ENCODE results near the gene EEF1AKMT4.

The EEF1AKMT4 gene

GRCh38 chr3:184241447-184242296 is 7.8 kb upstream of the EEF1AKMT4 start:
- Histone ChIP-seq H3K9me2 (replicated peaks; ENCODE audit: insufficient read depth, low read length) (no peaks in the 10 kb centered on the region), H3F3A (ENCODE audit: insufficient read depth, low read length) (no peaks in the 10 kb centered on the region), H3K27me3 (replicated peaks; ENCODE audit: insufficient read depth, low read length) (0 out of 2 replicates have a peak, but pooled peaks cover 4% of the 10 kb centered on the region), H3K9me3 (replicated peaks; ENCODE audit: insufficient read depth, low read length) (no peaks in the 10 kb centered on the region), H2AFZ (ENCODE audit: low read length) (no peak overlapping the region), H3K4me3 (ENCODE audit: low read length) (no peak overlapping the region), H3K9ac (ENCODE audit: low read length) (no peak overlapping the region), H3K79me2 (ENCODE audit: low read length) (0 out of 2 replicates have a peak, but pooled peaks cover 7% of the 10 kb centered on the region), H3K4me2 (ENCODE audit: low read depth, low read length) (no peak overlapping the region), H3K4me1 (ENCODE audit: low read length) (no peaks in the 10 kb centered on the region), H3K36me3 (replicated peaks; ENCODE audit: insufficient read depth, low read length) (0 out of 2 replicates have a peak, but pooled peaks cover 14% of the 10 kb centered on the region), H4K20me1 (ENCODE audit: insufficient read depth, low read length) (no peaks in the 10 kb centered on the region), H3K27ac (ENCODE audit: low read length) (no peak overlapping the region)
- no peak for DNase-seq
- TF ChIP-seq EZH2phosphoT487 (IDR thresholded peaks at IDR 0.05; ENCODE audit: low read length) (no peak), CTCF (IDR thresholded peaks at IDR 0.05; ENCODE audit: low read length) (no peak), EZH2 (optimal IDR thresholded peaks at IDR 0.05; ENCODE audit: low read depth, low read length) (no peak)

- Histone ChIP-seq H4K20me1 (ENCODE audit: insufficient read depth, low read length) (no peaks in the 10 kb centered on the region), H3K36me3 (replicated peaks; ENCODE audit: insufficient read depth, low read length) (0 out of 2 replicates have a peak, but pooled peaks cover 14% of the 10 kb centered on the region), H3K4me1 (ENCODE audit: low read length) (no peaks in the 10 kb centered on the region), H3K4me2 (ENCODE audit: low read depth, low read length) (no peak overlapping the region), H3K4me3 (ENCODE audit: low read length) (no peak overlapping the region), H2AFZ (ENCODE audit: low read length) (no peak overlapping the region), H3F3A (ENCODE audit: insufficient read depth, low read length) (no peaks in the 10 kb centered on the region), H3K27me3 (replicated peaks; ENCODE audit: insufficient read depth, low read length) (0 out of 2 replicates have a peak, but pooled peaks cover 4% of the 10 kb centered on the region), H3K9ac (ENCODE audit: low read length) (no peak overlapping the region), H3K9me2 (replicated peaks; ENCODE audit: insufficient read depth, low read length) (no peaks in the 10 kb centered on the region), H3K9me3 (replicated peaks; ENCODE audit: insufficient read depth, low read length) (no peaks in the 10 kb centered on the region), H3K27ac (ENCODE audit: low read length) (no peak overlapping the region), H3K79me2 (ENCODE audit: low read length) (peaks cover 12% of the 10 kb centered on the region; the same call in 1 of the 2 replicates)
- no peak for DNase-seq
- no peak for TF ChIP-seq CTCF (IDR thresholded peaks at IDR 0.05; ENCODE audit: low read length)
- no peak for TF ChIP-seq EZH2 (optimal IDR thresholded peaks at IDR 0.05; ENCODE audit: low read depth, low read length)
- no peak for TF ChIP-seq EZH2phosphoT487 (IDR thresholded peaks at IDR 0.05; ENCODE audit: low read length)
Measured at GRCh38 chr3:184242297-184242685, 7.2 kb upstream of the EEF1AKMT4 start.

GRCh38 chr3:184248454-184249411 is 739 bp upstream of the EEF1AKMT4 start, which contains the start of gene ALG3:
ALG3 (minus strand) TSS chr3:184248962; CDS start chr3:184248940, 22 bp downstream.
- TF ChIP-seq CTCF (IDR thresholded peaks at IDR 0.05; ENCODE audit: low read length) (no peak), EZH2phosphoT487 (IDR thresholded peaks at IDR 0.05; ENCODE audit: low read length) (no peak), EZH2 (optimal IDR thresholded peaks at IDR 0.05; ENCODE audit: low read depth, low read length) (no peak)
- no peaks in the 10 kb centered on the region for H4K20me1 ChIP-seq (ENCODE audit: insufficient read depth, low read length)
- no peaks in the 10 kb centered on the region for H3K9me2 ChIP-seq (replicated peaks; ENCODE audit: insufficient read depth, low read length)
- peak within 1 kb of the TSS; percentile 98 for H2AFZ ChIP-seq (ENCODE audit: low read length)
- peak within 1 kb of the TSS; percentile 94 for H3K9ac ChIP-seq (ENCODE audit: low read length)
- peak within 1 kb of the TSS; percentile 86 for H3K27ac ChIP-seq (ENCODE audit: low read length)
- peak within 1 kb of the TSS; percentile 98 for H3K4me2 ChIP-seq (ENCODE audit: low read depth, low read length)
- H3K9me3 ChIP-seq (replicated peaks; ENCODE audit: insufficient read depth, low read length) = no peaks in the 10 kb centered on the region
- peak within 1 kb of the TSS; percentile 99 for H3K4me3 ChIP-seq (ENCODE audit: low read length)
- 0 out of 2 replicates have a peak, but pooled peaks cover 7% of the 10 kb centered on the region for H3K36me3 ChIP-seq (replicated peaks; ENCODE audit: insufficient read depth, low read length)
- H3K27me3 ChIP-seq (replicated peaks; ENCODE audit: insufficient read depth, low read length) = no peaks in the 10 kb centered on the region
- H3K4me1 ChIP-seq (ENCODE audit: low read length) = no peaks in the 10 kb centered on the region
- peak; percentile 90 for DNase-seq
- H3F3A ChIP-seq (ENCODE audit: insufficient read depth, low read length) = peaks cover 14% of the 10 kb centered on the region
- peaks cover 32% of the 10 kb centered on the region for H3K79me2 ChIP-seq (ENCODE audit: low read length)

Measured in MM.1S (cell line).